GM23338 (cell line): ENCODE data around the gene PHF20. TPM values are rescaled to one million over a fixed set of nuclear protein-coding genes. Genes with fewer than 3 reads are reported as not detected.

Source experiments
- ATAC-seq: fragments of 200-7000 bp; cut with Tn5 transposase; 3 replicates; pipeline ENCODE4 v1.9.1; 2020
- DNase-seq: peaks from one replicate; pipeline ENCODE4 v3.0.0-alpha.2; 2015; ENCODE audit warnings: low spot score
- H2AFZ ChIP-seq: fragments of 200-600 bp; sonication (generic); 2 replicates; pipeline ENCODE4 v1.8.0; 2016; ENCODE audit warnings: antibody characterized with exemption, mild to moderate bottlenecking, moderate library complexity
- H3F3A ChIP-seq: fragments of 200-600 bp; sonication (generic); replicated peaks from 2 replicates; pipeline ENCODE4 v1.8.0; 2017; ENCODE audit warnings: antibody characterized with exemption, mixed run types, low read depth
- H3K27ac ChIP-seq: fragments of 200-600 bp; sonication (generic); 2 replicates; pipeline ENCODE4 v1.6.1; 2016; ENCODE audit warnings: low read depth
- H3K27me3 ChIP-seq: fragments of 200-600 bp; sonication (generic); 2 replicates; pipeline ENCODE4 v1.8.0; 2016; ENCODE audit warnings: mild to moderate bottlenecking, mixed run types, moderate library complexity; ENCODE audit not compliant: insufficient read depth
- H3K36me3 ChIP-seq: fragments of 200-600 bp; sonication (generic); 2 replicates; pipeline ENCODE4 v1.8.0; 2016; ENCODE audit warnings: mild to moderate bottlenecking; ENCODE audit not compliant: insufficient read depth
- H3K4me1 ChIP-seq: fragments of 200-600 bp; sonication (generic); 2 replicates; pipeline ENCODE4 v1.8.0; 2016; ENCODE audit warnings: mild to moderate bottlenecking, moderate library complexity; ENCODE audit not compliant: insufficient read depth
- H3K4me2 ChIP-seq: fragments of 200-600 bp; sonication (generic); 2 replicates; pipeline ENCODE4 v1.7.1; 2017; ENCODE audit warnings: mixed run types
- H3K4me3 ChIP-seq: fragments of 200-600 bp; sonication (generic); 2 replicates; pipeline ENCODE4 v1.6.1; 2016; ENCODE audit warnings: mixed run types
- H3K79me2 ChIP-seq: fragments of 200-600 bp; sonication (generic); replicated peaks from 2 replicates; pipeline ENCODE4 v1.8.0; 2017; ENCODE audit warnings: mild to moderate bottlenecking; ENCODE audit not compliant: insufficient read depth
- H3K9me2 ChIP-seq: fragments of 200-600 bp; sonication (generic); 2 replicates; pipeline ENCODE4 v1.8.0; 2017; ENCODE audit not compliant: insufficient read depth
- H4K20me1 ChIP-seq: fragments of 200-600 bp; sonication (generic); replicated peaks from 2 replicates; pipeline ENCODE4 v1.8.0; 2017; ENCODE audit warnings: mild to moderate bottlenecking; ENCODE audit not compliant: insufficient read depth
- H3K27ac Mint-ChIP-seq: 2 replicates; pipeline ENCODE4 v1.8.0; 2020; ENCODE audit warnings: inconsistent platforms, mild to moderate bottlenecking, moderate library complexity, mixed read lengths
- H3K27me3 Mint-ChIP-seq: 3 replicates; pipeline ENCODE4 v1.8.0; 2022; ENCODE audit warnings: low read depth, mild to moderate bottlenecking, moderate library complexity, mixed read lengths, inconsistent platforms; ENCODE audit not compliant: insufficient read depth, poor library complexity
- H3K36me3 Mint-ChIP-seq: 3 replicates; pipeline ENCODE4 v1.8.0; 2021; ENCODE audit warnings: low read depth, mild to moderate bottlenecking, inconsistent platforms, moderate library complexity, mixed read lengths
- H3K4me1 Mint-ChIP-seq: 3 replicates; pipeline ENCODE4 v1.8.0; 2020; ENCODE audit warnings: mild to moderate bottlenecking, inconsistent platforms, mixed read lengths
- H3K4me3 Mint-ChIP-seq: 3 replicates; pipeline ENCODE4 v1.8.0; 2021; ENCODE audit warnings: moderate library complexity, mild to moderate bottlenecking, inconsistent platforms, mixed read lengths
- H3K9me3 Mint-ChIP-seq: 3 replicates; pipeline ENCODE4 v1.8.0; 2020; ENCODE audit warnings: moderate library complexity, mild to moderate bottlenecking, inconsistent platforms, mixed read lengths
- CREB1 ChIP-seq: fragments of 250-450 bp; sonication (Bioruptor Pico); IDR thresholded peaks from 2 replicates; pipeline ENCODE4 v1.5.0; 2020; ENCODE audit warnings: low read depth, mild to moderate bottlenecking, moderate library complexity
- CTCF ChIP-seq, 2 experiments: fragments of 200-600 bp in 1 of 2; sonication (generic) in 1 of 2; conservative IDR thresholded peaks; 2 replicates each; pipeline versions ENCODE4 v1.5.1 to v1.6.1; 2016 to 2017; ENCODE audit warnings: antibody characterized with exemption in 2 of 2, low read depth in 2 of 2, mild to moderate bottlenecking in 2 of 2, moderate library complexity in 1 of 2
- EZH2 ChIP-seq: fragments of 200-600 bp; sonication (generic); IDR thresholded peaks from one replicate; pipeline ENCODE4 v1.8.0; 2017; ENCODE audit warnings: antibody characterized with exemption, mild to moderate bottlenecking, low read depth; ENCODE audit not compliant: unreplicated experiment
- EZH2phosphoT487 ChIP-seq: fragments of 200-600 bp; sonication (generic); IDR thresholded peaks from one replicate; pipeline ENCODE4 v1.8.1; 2018; ENCODE audit warnings: antibody characterized with exemption; ENCODE audit not compliant: unreplicated experiment
- JUNB ChIP-seq: IDR thresholded peaks from one replicate; pipeline ENCODE4 v1.6.1; 2016; ENCODE audit warnings: antibody characterized with exemption; ENCODE audit not compliant: unreplicated experiment
- POLR2AphosphoS5 ChIP-seq: IDR thresholded peaks from 2 replicates; pipeline ENCODE4 v1.6.1; 2016; ENCODE audit warnings: antibody characterized with exemption, low read depth
- STAT1 ChIP-seq: IDR thresholded peaks from one replicate; pipeline ENCODE4 v1.6.1; 2016; ENCODE audit warnings: antibody characterized with exemption; ENCODE audit not compliant: unreplicated experiment
- ZNF114 ChIP-seq: fragments of 250-450 bp; sonication (Bioruptor Pico); IDR thresholded peaks from 2 replicates; pipeline ENCODE4 v1.5.0; 2020; ENCODE audit warnings: mild to moderate bottlenecking, moderate library complexity
- ZNF331 ChIP-seq: fragments of 250-450 bp; sonication (Bioruptor Pico); IDR thresholded peaks from 2 replicates; pipeline ENCODE4 v1.5.0; 2020; ENCODE audit warnings: low read depth, mild to moderate bottlenecking, moderate library complexity
- polyA plus RNA-seq: library from polyadenylated mRNA; unstranded; fragments of >200 nt; fragmentation: Nextera tagmentation; extraction: Ambion mirVana; gene quantifications from 2 replicates; pipeline ENCODE4 v1.2.1, GENCODE V29; 2016
- total RNA-seq: library from RNA; depleted of rRNA; stranded (reverse); fragments of >200 nt; shearing (Covaris generic); gene quantifications from 2 replicates; pipeline ENCODE4 v1.2.3, GENCODE V29; 2014
- TF ChIP-seq, protein P1 (sequence below): IDR thresholded peaks from 2 replicates; pipeline ENCODE4 v1.6.1; 2016; ENCODE audit warnings: antibody characterized with exemption

PHF20 gene
- total and polyA plus RNA-seq, 2 experiments from 2014 or later, result 71.8 to 103 TPM

DNA sequence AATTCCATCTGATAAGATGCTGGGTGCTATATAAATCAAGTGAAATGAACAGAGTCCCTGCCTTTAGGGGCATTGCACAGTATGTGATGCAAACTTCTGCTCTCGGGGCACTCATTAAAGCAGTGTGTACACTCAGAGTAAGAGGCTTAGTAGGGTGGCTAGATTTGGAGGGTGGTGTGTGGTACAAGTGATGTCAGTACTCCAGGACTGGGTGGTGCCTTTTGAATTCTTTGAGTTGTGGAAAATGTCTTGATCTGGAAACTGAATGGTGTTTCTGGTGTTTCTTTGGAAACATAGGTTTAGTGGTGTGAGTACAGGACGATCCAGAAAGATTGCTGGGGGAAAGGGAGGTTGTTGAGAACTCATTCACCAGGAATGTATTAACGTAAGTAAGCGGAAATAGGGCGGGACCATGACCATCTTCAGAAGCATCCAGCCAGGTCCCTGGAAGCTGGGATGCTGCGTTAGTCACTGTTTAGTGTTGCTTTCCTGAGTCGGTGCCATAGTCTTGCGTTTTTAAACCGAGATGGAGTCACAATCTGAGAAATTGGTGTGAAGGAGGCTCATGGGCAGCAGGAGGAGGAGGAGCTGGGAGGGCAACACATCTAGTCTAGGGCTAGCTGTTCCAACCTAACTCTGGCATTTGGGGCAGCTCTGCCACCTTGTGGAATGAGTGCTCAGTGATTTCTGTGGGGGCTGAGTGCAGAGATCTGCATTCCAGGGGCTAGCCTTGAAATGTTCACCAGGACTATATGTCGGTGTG lies 112.1 kb downstream of the PHF20 start:
- no peaks in the 10 kb centered on the region; the same call in 1 of the 2 replicates for H3K79me2 ChIP-seq
- DNase-seq (peak; percentile 87), ATAC-seq (peak; percentile 98)
- H3K9me2 ChIP-seq, result no peaks in the 10 kb centered on the region
- Mint-ChIP-seq H3K36me3 (0 out of 3 replicates have a peak, but pooled peaks cover 5% of the 10 kb centered on the region), H3K27ac (no peak overlapping the region), H3K9me3 (no peaks in the 10 kb centered on the region), H3K4me1 (peaks cover 7% of the 10 kb centered on the region), H3K27me3 (peaks cover 2% of the 10 kb centered on the region), H3K4me3 (no peak overlapping the region)
- H4K20me1 ChIP-seq, result no peaks in the 10 kb centered on the region
- TF ChIP-seq ZNF331 (CRISPR knock-in tag) (no peak), CTCF (conservative IDR thresholded peaks at IDR 0.05; ENCODE audit: low read depth in 2 of 2) (peak; percentile 65 to 87), ZNF114 (CRISPR knock-in tag) (no peak)
- TF ChIP-seq, protein P1, sequence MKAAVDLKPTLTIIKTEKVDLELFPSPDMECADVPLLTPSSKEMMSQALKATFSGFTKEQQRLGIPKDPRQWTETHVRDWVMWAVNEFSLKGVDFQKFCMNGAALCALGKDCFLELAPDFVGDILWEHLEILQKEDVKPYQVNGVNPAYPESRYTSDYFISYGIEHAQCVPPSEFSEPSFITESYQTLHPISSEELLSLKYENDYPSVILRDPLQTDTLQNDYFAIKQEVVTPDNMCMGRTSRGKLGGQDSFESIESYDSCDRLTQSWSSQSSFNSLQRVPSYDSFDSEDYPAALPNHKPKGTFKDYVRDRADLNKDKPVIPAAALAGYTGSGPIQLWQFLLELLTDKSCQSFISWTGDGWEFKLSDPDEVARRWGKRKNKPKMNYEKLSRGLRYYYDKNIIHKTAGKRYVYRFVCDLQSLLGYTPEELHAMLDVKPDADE, result no peak
- no peaks in the 10 kb centered on the region for H3K4me1 ChIP-seq
- no peaks in the 10 kb centered on the region for H3K27me3 ChIP-seq
- H3K27ac ChIP-seq, result peak overlapping the region; percentile 8; the same call in 1 of the 2 replicates
- no peak overlapping the region for H3K4me3 ChIP-seq
- no peak overlapping the region for H2AFZ ChIP-seq
- no peak overlapping the region for H3K4me2 ChIP-seq
- peaks cover 6% of the 10 kb centered on the region for H3F3A ChIP-seq
- no peaks in the 10 kb centered on the region; the same call in 1 of the 2 replicates for H3K36me3 ChIP-seq

GRCh38 chr20:35884541-35884865 lies 112.7 kb downstream of the PHF20 start:
- H3K36me3 Mint-ChIP-seq, result 0 out of 3 replicates have a peak, but pooled peaks cover 5% of the 10 kb centered on the region
- peaks cover 2% of the 10 kb centered on the region for H3K27me3 Mint-ChIP-seq
- no peaks in the 10 kb centered on the region for H3K27me3 ChIP-seq
- H3K4me3 ChIP-seq, result no peak overlapping the region
- no peaks in the 10 kb centered on the region for H3K4me1 ChIP-seq
- no peak overlapping the region for H3K27ac ChIP-seq
- no peak overlapping the region for H2AFZ ChIP-seq
- H3K4me2 ChIP-seq, result no peak overlapping the region
- H3K36me3 ChIP-seq, result no peaks in the 10 kb centered on the region; the same call in 1 of the 2 replicates
- H3K4me3 Mint-ChIP-seq, result no peak overlapping the region
- no peak overlapping the region for H3K27ac Mint-ChIP-seq
- H3K9me2 ChIP-seq, result no peaks in the 10 kb centered on the region
- H3K79me2 ChIP-seq, result no peaks in the 10 kb centered on the region; the same call in 1 of the 2 replicates
- DNase-seq (no peak), ATAC-seq (no peak)
- peaks cover 6% of the 10 kb centered on the region for H3F3A ChIP-seq
- H4K20me1 ChIP-seq, result no peaks in the 10 kb centered on the region
- H3K9me3 Mint-ChIP-seq, result no peaks in the 10 kb centered on the region
- peaks cover 7% of the 10 kb centered on the region for H3K4me1 Mint-ChIP-seq
- TF ChIP-seq, protein P1, result no peak
- TF ChIP-seq JUNB (no peak), EZH2phosphoT487 (no peak), ZNF331 (CRISPR knock-in tag) (no peak), CTCF (conservative IDR thresholded peaks at IDR 0.05; ENCODE audit: low read depth in 2 of 2) (no peak), POLR2AphosphoS5 (no peak), CREB1 (CRISPR knock-in tag) (no peak), STAT1 (no peak), EZH2 (no peak)
